Dedifferentiated amniotic fluid mesenchymal stem cell (primary cell): Measurements from ENCODE around the gene FBXW10.
A peak's percentile ranks its signal among the peaks of the same experiment; 100 is the strongest.
"Not testable (repeated sequence)": the region's sequence is repeated elsewhere in the genome, so short reads cannot be mapped to it uniquely, and the experiment has no call there.

Experiments used
- DNase-seq: peaks from one replicate; pipeline ENCODE4 v3.0.0-alpha.2; 2016; ENCODE audit errors: extremely low spot score

FBXW10 gene

GRCh38 chr17:18750242-18750641 lies 6.4 kb downstream of the FBXW10 start:
- not testable (repeated sequence) for DNase-seq

GRCh38 chr17:18753829-18754409 lies 10.1 kb downstream of the FBXW10 start:
- not testable (repeated sequence) for DNase-seq

GRCh38 chr17:18755969-18756368 lies 12.1 kb downstream of the FBXW10 start:
- not testable (repeated sequence) for DNase-seq

GRCh38 chr17:18757368-18758044 lies 13.7 kb downstream of the FBXW10 start:
- not testable (repeated sequence) for DNase-seq

GRCh38 chr17:18758344-18758743 lies 14.5 kb downstream of the FBXW10 start:
- not testable (repeated sequence) for DNase-seq

GRCh38 chr17:18760221-18760620 lies 16.4 kb downstream of the FBXW10 start:
- DNase-seq, result not testable (repeated sequence)

- not testable (repeated sequence) for DNase-seq
These were observed 26.7 kb downstream of the FBXW10 start for GRCh38 chr17:18770572-18770971.

- DNase-seq, result not testable (repeated sequence)
These were observed 27.2 kb downstream of the FBXW10 start for GRCh38 chr17:18771066-18771465.

GRCh38 chr17:18772471-18772870 lies 28.6 kb downstream of the FBXW10 start:
- no peak for DNase-seq

- peak; percentile 90 for DNase-seq
These were observed 37.3 kb downstream of the FBXW10 start, which contains the start of gene TVP23B for GRCh38 chr17:18780991-18781718. TVP23B (plus strand) TSS chr17:18781183; CDS start chr17:18781294, 111 bp downstream.

- DNase-seq, result not testable (repeated sequence)
These were observed 38.0 kb downstream of the FBXW10 start for GRCh38 chr17:18781805-18782204.

- not testable (repeated sequence) for DNase-seq
These were observed 42.1 kb downstream of the FBXW10 start for GRCh38 chr17:18785933-18786332.

GRCh38 chr17:18786890-18787289 lies 43.0 kb downstream of the FBXW10 start:
- DNase-seq, result not testable (repeated sequence)

- not testable (repeated sequence) for DNase-seq
These were observed 47.5 kb downstream of the FBXW10 start for GRCh38 chr17:18791402-18791801.

- DNase-seq, result not testable (repeated sequence)
These were observed 51.0 kb downstream of the FBXW10 start for GRCh38 chr17:18794841-18795240.

- DNase-seq, result not testable (repeated sequence)
These were observed 53.0 kb downstream of the FBXW10 start for GRCh38 chr17:18796887-18797286.

- not testable (repeated sequence) for DNase-seq
These were observed 59.8 kb downstream of the FBXW10 start for GRCh38 chr17:18803458-18804245.

- not testable (repeated sequence) for DNase-seq
These were observed 72.1 kb downstream of the FBXW10 start for GRCh38 chr17:18815924-18816323.

GRCh38 chr17:18816489-18817371 lies 72.9 kb downstream of the FBXW10 start:
- DNase-seq, result peak; percentile 79

GRCh38 chr17:18821430-18821829 lies 77.6 kb downstream of the FBXW10 start:
- DNase-seq, result not testable (repeated sequence)

GRCh38 chr17:18827613-18828012 lies 83.8 kb downstream of the FBXW10 start:
- DNase-seq, result not testable (repeated sequence)
